ENCODE data around the gene ASTN2. TPM values are rescaled to one million over a fixed set of nuclear protein-coding genes. Genes with fewer than 3 reads are reported as not detected.

The ASTN2 gene
- total and polyA plus RNA-seq, 3 donors from 2014 or later, result 55.7 to 157 (median 117) TPM

DNA sequence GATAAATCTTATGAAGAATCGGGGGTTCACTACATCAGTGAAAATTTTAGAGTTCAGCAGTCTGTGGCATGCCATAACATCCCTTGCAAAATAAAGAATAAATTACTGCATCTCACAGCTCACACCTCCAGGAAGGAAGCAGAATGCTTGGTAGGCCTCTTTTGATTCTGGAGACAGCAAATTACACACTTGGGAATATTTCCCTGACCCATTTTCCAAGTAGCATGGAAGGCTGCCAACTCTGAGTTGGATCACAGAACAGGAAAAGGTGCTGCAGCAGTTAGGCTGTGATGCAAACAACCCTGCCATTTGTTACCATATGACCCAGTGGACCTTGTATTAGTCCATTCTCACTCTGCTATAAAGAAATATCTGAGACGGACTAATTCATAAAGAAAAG lies 293.5 kb downstream of the ASTN2 start:
- Histone ChIP-seq H3K36me3 (ENCODE audit: low read depth, missing control alignments) (no peaks in the 10 kb centered on the region), H3K9me3 (no peaks in the 10 kb centered on the region), H3K27me3 (no peaks in the 10 kb centered on the region), H3K4me1 (no peaks in the 10 kb centered on the region), H3K4me3 (no peak overlapping the region), H3K27ac (no peak overlapping the region)
- 77 to 84% methylated on average over 2 of the region's 2 CpGs for WGBS, 2 donors
- no peak for DNase-seq
- TF ChIP-seq POLR2A (IDR thresholded peaks at IDR 0.05), result no peak
- TF ChIP-seq, protein P1, sequence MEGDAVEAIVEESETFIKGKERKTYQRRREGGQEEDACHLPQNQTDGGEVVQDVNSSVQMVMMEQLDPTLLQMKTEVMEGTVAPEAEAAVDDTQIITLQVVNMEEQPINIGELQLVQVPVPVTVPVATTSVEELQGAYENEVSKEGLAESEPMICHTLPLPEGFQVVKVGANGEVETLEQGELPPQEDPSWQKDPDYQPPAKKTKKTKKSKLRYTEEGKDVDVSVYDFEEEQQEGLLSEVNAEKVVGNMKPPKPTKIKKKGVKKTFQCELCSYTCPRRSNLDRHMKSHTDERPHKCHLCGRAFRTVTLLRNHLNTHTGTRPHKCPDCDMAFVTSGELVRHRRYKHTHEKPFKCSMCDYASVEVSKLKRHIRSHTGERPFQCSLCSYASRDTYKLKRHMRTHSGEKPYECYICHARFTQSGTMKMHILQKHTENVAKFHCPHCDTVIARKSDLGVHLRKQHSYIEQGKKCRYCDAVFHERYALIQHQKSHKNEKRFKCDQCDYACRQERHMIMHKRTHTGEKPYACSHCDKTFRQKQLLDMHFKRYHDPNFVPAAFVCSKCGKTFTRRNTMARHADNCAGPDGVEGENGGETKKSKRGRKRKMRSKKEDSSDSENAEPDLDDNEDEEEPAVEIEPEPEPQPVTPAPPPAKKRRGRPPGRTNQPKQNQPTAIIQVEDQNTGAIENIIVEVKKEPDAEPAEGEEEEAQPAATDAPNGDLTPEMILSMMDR (IDR thresholded peaks at IDR 0.05), result no peak
- intact Hi-C loops (cut with DNase I; ENCODE audit: low total_unique reads), result no loop called here

GRCh38 chr9:117120061-117120460 lies 294.8 kb downstream of the ASTN2 start:
- no peak overlapping the region for H3K27ac ChIP-seq
- DNase-seq, result no peak
- no peaks in the 10 kb centered on the region for H3K9me3 ChIP-seq
- no peaks in the 10 kb centered on the region for H3K4me1 ChIP-seq
- H3K4me3 ChIP-seq, result no peak overlapping the region
- TF ChIP-seq POLR2A (IDR thresholded peaks at IDR 0.05), result no peak
- TF ChIP-seq, protein P1 (IDR thresholded peaks at IDR 0.05), result no peak
- H3K27me3 ChIP-seq, result no peaks in the 10 kb centered on the region
- 76 to 84% methylated on average over 2 of the region's 2 CpGs for WGBS, 2 donors
- intact Hi-C loops (cut with DNase I; ENCODE audit: low total_unique reads), result no loop called here
- H3K36me3 ChIP-seq (ENCODE audit: low read depth, missing control alignments), result no peaks in the 10 kb centered on the region

- Histone ChIP-seq H3K27me3 (no peaks in the 10 kb centered on the region), H3K4me3 (no peak overlapping the region), H3K4me1 (no peaks in the 10 kb centered on the region), H3K36me3 (ENCODE audit: low read depth, missing control alignments) (no peaks in the 10 kb centered on the region), H3K9me3 (no peaks in the 10 kb centered on the region), H3K27ac (no peak overlapping the region)
- no peak for DNase-seq
- intact Hi-C loops (cut with DNase I; ENCODE audit: low total_unique reads), result no loop called here
- no peak for TF ChIP-seq POLR2A (IDR thresholded peaks at IDR 0.05)
- TF ChIP-seq, protein P1 (IDR thresholded peaks at IDR 0.05), result no peak
These were observed 298.8 kb downstream of the ASTN2 start for GRCh38 chr9:117116084-117116483.

GRCh38 chr9:117114768-117115167 lies 300.1 kb downstream of the ASTN2 start:
- Histone ChIP-seq H3K4me3 (no peak overlapping the region), H3K27ac (no peak overlapping the region), H3K27me3 (no peaks in the 10 kb centered on the region), H3K4me1 (no peaks in the 10 kb centered on the region), H3K36me3 (ENCODE audit: low read depth, missing control alignments) (no peaks in the 10 kb centered on the region), H3K9me3 (no peaks in the 10 kb centered on the region)
- 42 to 67% methylated on average over 2 of the region's 2 CpGs for WGBS, 2 donors
- TF ChIP-seq, protein P1 (IDR thresholded peaks at IDR 0.05), result no peak
- TF ChIP-seq POLR2A (IDR thresholded peaks at IDR 0.05), result no peak
- no peak for DNase-seq
- intact Hi-C loops (cut with DNase I; ENCODE audit: low total_unique reads), result no loop called here

DNA sequence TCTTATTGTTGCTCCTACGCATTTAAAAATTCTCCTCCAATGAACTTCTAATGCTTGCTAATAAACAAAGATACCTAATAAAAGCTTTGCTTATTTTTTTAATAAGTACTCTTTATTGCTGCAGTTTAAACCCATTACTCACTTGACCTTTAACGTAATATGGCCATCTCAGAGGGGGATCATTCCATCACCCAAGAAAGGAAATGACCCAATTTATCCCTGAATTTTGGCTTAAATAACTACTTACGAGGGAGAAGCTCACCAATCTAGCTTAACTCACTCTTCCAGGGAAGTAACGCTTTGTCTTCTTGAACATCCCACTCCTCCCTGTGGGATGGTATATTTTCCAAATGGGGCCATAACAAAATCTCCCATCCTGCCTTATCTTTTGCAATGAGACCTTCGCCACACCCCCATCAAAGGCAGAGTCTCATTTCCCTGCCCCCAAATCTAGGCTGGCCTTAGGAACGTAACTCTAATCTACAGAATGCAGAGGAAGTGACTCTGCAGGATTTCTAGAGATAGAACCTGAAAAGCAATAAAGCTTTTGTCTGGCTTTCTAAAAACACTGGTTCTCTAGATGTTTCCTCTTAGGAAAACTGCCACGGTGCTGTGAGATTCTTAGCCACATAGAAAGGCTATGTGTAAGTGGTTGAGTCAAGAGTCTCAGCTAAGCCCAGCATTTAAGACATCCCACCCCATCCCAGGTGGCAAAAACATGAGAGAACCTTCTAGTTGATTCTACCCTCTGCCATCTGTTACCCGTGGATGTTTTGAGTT lies 310.0 kb downstream of the ASTN2 start:
- Histone ChIP-seq H3K9me3 (no peaks in the 10 kb centered on the region), H3K36me3 (ENCODE audit: low read depth, missing control alignments) (no peaks in the 10 kb centered on the region), H3K27me3 (no peaks in the 10 kb centered on the region), H3K27ac (no peak overlapping the region), H3K4me1 (no peaks in the 10 kb centered on the region), H3K4me3 (no peak overlapping the region)
- intact Hi-C loops (cut with DNase I; ENCODE audit: low total_unique reads), result no loop called here
- TF ChIP-seq POLR2A (IDR thresholded peaks at IDR 0.05), result no peak
- TF ChIP-seq, protein P1 (IDR thresholded peaks at IDR 0.05), result no peak
- 63 to 64% methylated on average over 8 of the region's 8 CpGs for WGBS, 2 donors
- no peak for DNase-seq

Data from testis (tissue), 3 donors.